Measurements from ENCODE around the gene TRPV5.

The TRPV5 gene

DNA sequence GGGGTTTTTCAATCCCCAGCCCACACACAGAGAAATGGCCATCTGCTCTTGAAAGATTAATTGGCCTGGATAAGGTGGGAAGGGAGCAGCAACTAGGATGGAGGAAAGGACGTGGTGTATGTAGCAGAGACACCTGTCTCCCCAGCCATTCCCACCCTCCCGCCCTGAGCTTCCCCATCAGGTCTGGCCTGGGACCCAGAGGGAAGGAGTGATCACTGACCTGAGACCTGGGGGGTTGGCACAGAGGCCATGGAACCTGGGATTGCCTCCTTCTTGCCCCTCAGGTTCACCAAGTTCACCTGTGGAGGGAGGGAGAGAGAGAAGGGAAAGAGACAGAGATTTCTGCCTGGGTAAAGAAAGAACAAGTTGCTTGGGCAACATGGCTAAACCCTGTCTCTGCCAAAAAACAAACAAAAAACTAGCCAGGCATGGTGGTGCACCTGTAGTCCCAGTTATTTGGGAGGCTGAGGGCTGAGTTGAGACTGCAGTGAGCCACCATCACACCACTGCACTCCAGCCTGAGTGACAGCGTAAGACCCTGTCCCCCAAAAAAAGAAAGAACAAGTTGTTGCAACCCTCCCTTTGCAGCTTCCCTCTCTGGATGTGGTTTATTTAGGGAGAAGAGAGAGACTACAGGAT is 36.7 kb downstream of the TRPV5 start:
- Histone ChIP-seq H2BK5ac (ENCODE audit: low read length) (no peak overlapping the region), H3K79me1 (ENCODE audit: low read depth, low read length) (no peaks in the 10 kb centered on the region), H2BK120ac (ENCODE audit: low read depth, low read length) (no peak overlapping the region), H3K4me2 (ENCODE audit: insufficient read depth, low read length, poor library complexity, severe bottlenecking) (no peak overlapping the region), H3K9ac (ENCODE audit: low read depth, low read length, poor library complexity) (no peak overlapping the region), H2AFZ (ENCODE audit: low read length) (no peak overlapping the region), H3K4me3 (ENCODE audit: low read length in 2 of 2) (no peak overlapping the region), H3K4ac (ENCODE audit: low read length) (no peak overlapping the region), H2AK5ac (ENCODE audit: low read depth, low read length) (no peak overlapping the region), H3K27ac (replicated peaks; ENCODE audit: low read length) (no peak overlapping the region), H3K9me3 (replicated peaks in 1 of 2; ENCODE audit: control insufficient read depth in 2 of 2, insufficient read depth in 1 of 2, low read depth in 1 of 2, low read length in 2 of 2) (no peaks in the 10 kb centered on the region), H4K91ac (ENCODE audit: low read depth, low read length, poor library complexity) (no peak overlapping the region), H3K23ac (ENCODE audit: low read depth, low read length, poor library complexity) (no peak overlapping the region), H4K8ac (ENCODE audit: low read depth, low read length) (no peak overlapping the region), H3K36me3 (replicated peaks in 1 of 2; ENCODE audit: control insufficient read depth in 2 of 2, insufficient read depth in 2 of 2, low read length in 2 of 2) (no peaks in the 10 kb centered on the region), H2BK15ac (ENCODE audit: low read length) (no peak overlapping the region), H3K27me3 (ENCODE audit: control insufficient read depth in 3 of 3, insufficient read depth in 3 of 3, low read depth in 1 of 3, low read length in 3 of 3) (no peaks in the 10 kb centered on the region), H3K4me1 (ENCODE audit: control insufficient read depth in 2 of 2, insufficient read depth in 1 of 2, low read depth in 1 of 2, low read length in 2 of 2) (peaks cover 0 to 8% of the 10 kb centered on the region in 2 donors), H3K14ac (ENCODE audit: low read length) (no peak overlapping the region), H3K18ac (ENCODE audit: low read length) (no peak overlapping the region), H2BK12ac (ENCODE audit: low read length) (no peak overlapping the region)
- no peak for DNase-seq (ENCODE audit: low spot score)
- WGBS, 2 donors (ENCODE audit: extremely low coverage in 2 of 2, insufficient read length in 2 of 2, insufficient replicate concordance in 1 of 2) = no CpG with 5 or more reads among the region's 3 CpGs

- no peak overlapping the region for H2BK5ac ChIP-seq (ENCODE audit: low read length)
- no peak overlapping the region for H3K9ac ChIP-seq (ENCODE audit: low read depth, low read length, poor library complexity)
- H2BK15ac ChIP-seq (ENCODE audit: low read length) = no peak overlapping the region
- DNase-seq (ENCODE audit: low spot score) = no peak
- WGBS, 2 donors (ENCODE audit: extremely low coverage in 2 of 2, insufficient read length in 2 of 2, insufficient replicate concordance in 1 of 2) = no CpG with 5 or more reads among the region's 3 CpGs
- no peak overlapping the region for H3K23ac ChIP-seq (ENCODE audit: low read depth, low read length, poor library complexity)
- H3K27me3 ChIP-seq (ENCODE audit: control insufficient read depth in 3 of 3, insufficient read depth in 3 of 3, low read depth in 1 of 3, low read length in 3 of 3) = no peaks in the 10 kb centered on the region
- no peak overlapping the region for H2AK5ac ChIP-seq (ENCODE audit: low read depth, low read length)
- H3K27ac ChIP-seq (replicated peaks; ENCODE audit: low read length) = no peak overlapping the region
- H4K91ac ChIP-seq (ENCODE audit: low read depth, low read length, poor library complexity) = no peak overlapping the region
- H2AFZ ChIP-seq (ENCODE audit: low read length) = no peak overlapping the region
- no peak overlapping the region for H4K8ac ChIP-seq (ENCODE audit: low read depth, low read length)
- H3K79me1 ChIP-seq (ENCODE audit: low read depth, low read length) = no peaks in the 10 kb centered on the region
- H3K4me2 ChIP-seq (ENCODE audit: insufficient read depth, low read length, poor library complexity, severe bottlenecking) = no peak overlapping the region
- peaks cover 0 to 6% of the 10 kb centered on the region in 2 donors for H3K4me1 ChIP-seq (ENCODE audit: control insufficient read depth in 2 of 2, insufficient read depth in 1 of 2, low read depth in 1 of 2, low read length in 2 of 2)
- no peak overlapping the region for H3K18ac ChIP-seq (ENCODE audit: low read length)
- H3K4ac ChIP-seq (ENCODE audit: low read length) = no peak overlapping the region
- no peak overlapping the region for H3K4me3 ChIP-seq (ENCODE audit: low read length in 2 of 2)
- no peaks in the 10 kb centered on the region for H3K36me3 ChIP-seq (replicated peaks in 1 of 2; ENCODE audit: control insufficient read depth in 2 of 2, insufficient read depth in 2 of 2, low read length in 2 of 2)
- H2BK120ac ChIP-seq (ENCODE audit: low read depth, low read length) = no peak overlapping the region
- H3K9me3 ChIP-seq (replicated peaks in 1 of 2; ENCODE audit: control insufficient read depth in 2 of 2, insufficient read depth in 1 of 2, low read depth in 1 of 2, low read length in 2 of 2) = no peaks in the 10 kb centered on the region
- no peak overlapping the region for H2BK12ac ChIP-seq (ENCODE audit: low read length)
- H3K14ac ChIP-seq (ENCODE audit: low read length) = no peak overlapping the region
These were observed 37.4 kb downstream of the TRPV5 start for GRCh38 chr7:142896151-142896550.

GRCh38 chr7:142894985-142895593 is 38.5 kb downstream of the TRPV5 start:
- Histone ChIP-seq H3K36me3 (replicated peaks in 1 of 2; ENCODE audit: control insufficient read depth in 2 of 2, insufficient read depth in 2 of 2, low read length in 2 of 2) (no peaks in the 10 kb centered on the region), H3K4ac (ENCODE audit: low read length) (no peak overlapping the region), H3K79me1 (ENCODE audit: low read depth, low read length) (no peaks in the 10 kb centered on the region), H3K4me3 (ENCODE audit: low read length in 2 of 2) (no peak overlapping the region), H3K27me3 (ENCODE audit: control insufficient read depth in 3 of 3, insufficient read depth in 3 of 3, low read depth in 1 of 3, low read length in 3 of 3) (peaks cover 0 to 3% (median 0%) of the 10 kb centered on the region in 3 experiments), H2BK12ac (ENCODE audit: low read length) (no peak overlapping the region), H3K4me2 (ENCODE audit: insufficient read depth, low read length, poor library complexity, severe bottlenecking) (no peak overlapping the region), H3K27ac (replicated peaks; ENCODE audit: low read length) (no peak overlapping the region), H2AK5ac (ENCODE audit: low read depth, low read length) (no peak overlapping the region), H2BK15ac (ENCODE audit: low read length) (no peak overlapping the region), H3K9me3 (replicated peaks in 1 of 2; ENCODE audit: control insufficient read depth in 2 of 2, insufficient read depth in 1 of 2, low read depth in 1 of 2, low read length in 2 of 2) (peaks cover 0 to 4% of the 10 kb centered on the region in 2 donors), H2BK5ac (ENCODE audit: low read length) (no peak overlapping the region), H2AFZ (ENCODE audit: low read length) (no peak overlapping the region), H3K18ac (ENCODE audit: low read length) (no peak overlapping the region), H3K9ac (ENCODE audit: low read depth, low read length, poor library complexity) (no peak overlapping the region), H3K14ac (ENCODE audit: low read length) (no peak overlapping the region), H4K91ac (ENCODE audit: low read depth, low read length, poor library complexity) (no peak overlapping the region), H3K23ac (ENCODE audit: low read depth, low read length, poor library complexity) (no peak overlapping the region), H3K4me1 (ENCODE audit: control insufficient read depth in 2 of 2, insufficient read depth in 1 of 2, low read depth in 1 of 2, low read length in 2 of 2) (peaks cover 0 to 9% of the 10 kb centered on the region in 2 donors), H2BK120ac (ENCODE audit: low read depth, low read length) (no peak overlapping the region), H4K8ac (ENCODE audit: low read depth, low read length) (no peak overlapping the region)
- DNase-seq (ENCODE audit: low spot score) = no peak
- WGBS, 2 donors (ENCODE audit: extremely low coverage in 2 of 2, insufficient read length in 2 of 2, insufficient replicate concordance in 1 of 2) = no CpG with 5 or more reads among the region's 6 CpGs

DNA sequence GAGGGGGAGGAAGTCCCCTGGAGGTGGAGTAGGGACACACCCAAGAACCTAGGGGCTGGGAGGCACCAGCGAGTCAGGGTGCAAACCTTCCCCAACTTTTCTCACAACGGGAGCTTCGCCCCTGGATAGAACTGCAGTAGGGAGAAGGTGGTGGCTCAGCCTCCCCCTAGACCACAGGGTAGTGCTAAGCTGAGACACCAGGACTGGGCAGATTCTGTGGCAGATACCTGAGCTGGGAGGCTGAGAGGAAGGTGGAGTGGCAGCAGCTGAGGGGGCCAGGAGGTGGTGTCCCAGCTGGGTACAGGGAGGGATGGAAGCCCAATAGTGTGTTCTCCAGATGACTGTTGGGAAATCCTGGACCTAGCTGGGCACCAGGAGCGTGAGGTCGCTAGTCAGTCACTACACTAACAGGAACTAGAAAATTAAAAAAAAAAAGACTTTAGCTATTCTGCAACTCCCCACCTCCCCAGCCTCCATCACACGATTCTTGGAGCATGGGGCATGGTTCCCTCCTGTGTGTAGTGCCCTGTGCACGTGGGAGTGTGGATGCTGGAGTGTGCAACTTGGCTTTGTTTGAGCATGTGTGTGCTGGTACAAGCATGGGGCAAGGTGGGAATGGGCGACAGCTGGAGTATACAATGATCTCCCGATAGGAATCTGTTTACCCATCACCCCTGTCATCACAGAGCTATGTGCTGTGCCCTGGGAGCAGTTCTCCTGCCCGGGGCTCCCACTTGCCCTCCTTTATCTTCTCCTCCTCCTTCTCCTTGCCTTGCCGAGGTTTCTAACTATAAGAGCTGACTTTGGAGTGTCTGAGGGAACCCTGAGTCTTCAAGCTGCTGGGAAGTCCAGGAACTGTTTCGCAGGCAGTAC is 39.2 kb downstream of the TRPV5 start:
- no peak overlapping the region for H4K8ac ChIP-seq (ENCODE audit: low read depth, low read length)
- H3K79me1 ChIP-seq (ENCODE audit: low read depth, low read length) = no peaks in the 10 kb centered on the region
- no peak overlapping the region for H2BK15ac ChIP-seq (ENCODE audit: low read length)
- H2AK5ac ChIP-seq (ENCODE audit: low read depth, low read length) = no peak overlapping the region
- H4K91ac ChIP-seq (ENCODE audit: low read depth, low read length, poor library complexity) = no peak overlapping the region
- no peak overlapping the region for H3K23ac ChIP-seq (ENCODE audit: low read depth, low read length, poor library complexity)
- H3K27ac ChIP-seq (replicated peaks; ENCODE audit: low read length) = no peak overlapping the region
- H3K4me3 ChIP-seq (ENCODE audit: low read length in 2 of 2) = no peak overlapping the region
- WGBS, 2 donors (ENCODE audit: extremely low coverage in 2 of 2, insufficient read length in 2 of 2, insufficient replicate concordance in 1 of 2) = no CpG with 5 or more reads among the region's 12 CpGs
- peaks cover 0 to 4% of the 10 kb centered on the region in 2 donors for H3K9me3 ChIP-seq (replicated peaks in 1 of 2; ENCODE audit: control insufficient read depth in 2 of 2, insufficient read depth in 1 of 2, low read depth in 1 of 2, low read length in 2 of 2)
- H3K14ac ChIP-seq (ENCODE audit: low read length) = no peak overlapping the region
- H3K36me3 ChIP-seq (replicated peaks in 1 of 2; ENCODE audit: control insufficient read depth in 2 of 2, insufficient read depth in 2 of 2, low read length in 2 of 2) = no peaks in the 10 kb centered on the region
- no peak overlapping the region for H2AFZ ChIP-seq (ENCODE audit: low read length)
- no peak overlapping the region for H2BK120ac ChIP-seq (ENCODE audit: low read depth, low read length)
- peaks cover 0 to 3% (median 0%) of the 10 kb centered on the region in 3 experiments for H3K27me3 ChIP-seq (ENCODE audit: control insufficient read depth in 3 of 3, insufficient read depth in 3 of 3, low read depth in 1 of 3, low read length in 3 of 3)
- H3K4ac ChIP-seq (ENCODE audit: low read length) = no peak overlapping the region
- H3K18ac ChIP-seq (ENCODE audit: low read length) = no peak overlapping the region
- H3K9ac ChIP-seq (ENCODE audit: low read depth, low read length, poor library complexity) = no peak overlapping the region
- H3K4me2 ChIP-seq (ENCODE audit: insufficient read depth, low read length, poor library complexity, severe bottlenecking) = no peak overlapping the region
- no peak for DNase-seq (ENCODE audit: low spot score)
- H2BK5ac ChIP-seq (ENCODE audit: low read length) = no peak overlapping the region
- peaks cover 0 to 9% of the 10 kb centered on the region in 2 donors for H3K4me1 ChIP-seq (ENCODE audit: control insufficient read depth in 2 of 2, insufficient read depth in 1 of 2, low read depth in 1 of 2, low read length in 2 of 2)
- H2BK12ac ChIP-seq (ENCODE audit: low read length) = no peak overlapping the region

All from neuronal stem cell (in vitro differentiated cells).